Lower leg skin (tissue), 3 donors: Measurements from ENCODE around the gene SCP2.

ENCODE experiments used
- CTCF ChIP-seq, 3 donors: fragments of 450-650 bp; IDR thresholded peaks; one replicate each; pipeline ENCODE4 v1.5.1; 2016; ENCODE audit warnings: antibody characterized with exemption in 3 of 3, mild to moderate bottlenecking in 3 of 3, moderate library complexity in 2 of 3
- POLR2A ChIP-seq, 2 donors: fragments of 450-650 bp; IDR thresholded peaks; one replicate each; pipeline ENCODE4 v1.6.1; 2016 to 2017; ENCODE audit warnings: antibody characterized with exemption in 2 of 2, mild to moderate bottlenecking in 1 of 2, moderate library complexity in 1 of 2

- TF ChIP-seq CTCF (IDR thresholded peaks at IDR 0.05), result no peak
- no peak for TF ChIP-seq POLR2A (IDR thresholded peaks at IDR 0.05)
These were observed 28.3 kb downstream of the SCP2 start for GRCh38 chr1:52955129-52955970.
